SK-N-SH treated with all-trans-retinoic acid at 6 μM for 48 hours (cell line): ENCODE measurements around the gene HS3ST2.

Experiments used
- ATAC-seq: fragments of 200-7000 bp; cut with Tn5 transposase; 3 replicates; pipeline ENCODE4 v1.9.1; 2020; ENCODE audit warnings: mild to moderate bottlenecking, moderate library complexity
- ARNTL ChIP-seq: fragments of 450-650 bp; formaldehyde crosslinking; IDR thresholded peaks from 2 replicates; pipeline ENCODE4 v1.5.0; 2020; ENCODE audit warnings: low read depth, mild to moderate bottlenecking, moderate library complexity, borderline replicate concordance
- BACH2 ChIP-seq: fragments of 250-450 bp; sonication (Bioruptor Pico); IDR thresholded peaks from 2 replicates; pipeline ENCODE4 v1.9.0; 2021; ENCODE audit warnings: mild to moderate bottlenecking, borderline replicate concordance
- CSDC2 ChIP-seq: fragments of 250-450 bp; sonication (Bioruptor Pico); IDR thresholded peaks from 2 replicates; pipeline ENCODE4 v1.5.0; 2020; ENCODE audit warnings: mild to moderate bottlenecking, moderate library complexity
- ESRRG ChIP-seq: fragments of 250-450 bp; sonication (Bioruptor Pico); IDR thresholded peaks from 2 replicates; pipeline ENCODE4 v1.6.1; 2021; ENCODE audit warnings: mild to moderate bottlenecking
- GLIS3 ChIP-seq: fragments of 250-450 bp; sonication (Bioruptor Pico); IDR thresholded peaks from 2 replicates; pipeline ENCODE4 v1.5.0; 2020; ENCODE audit warnings: mild to moderate bottlenecking, moderate library complexity
- ISL1 ChIP-seq: fragments of 250-450 bp; sonication (Bioruptor Pico); IDR thresholded peaks from 2 replicates; pipeline ENCODE4 v2.1.2; 2022; ENCODE audit warnings: mild to moderate bottlenecking, moderate library complexity
- OSR1 ChIP-seq: fragments of 250-450 bp; sonication (Bioruptor Pico); IDR thresholded peaks from 2 replicates; pipeline ENCODE4 v1.8.0; 2022; ENCODE audit warnings: moderate library complexity, mild to moderate bottlenecking, inconsistent platforms
- PPARA ChIP-seq: fragments of 250-450 bp; sonication (Bioruptor Pico); IDR thresholded peaks from 2 replicates; pipeline ENCODE4 v1.5.0; 2020; ENCODE audit warnings: mild to moderate bottlenecking, borderline replicate concordance
- RARB ChIP-seq: fragments of 250-450 bp; sonication (Bioruptor Pico); IDR thresholded peaks from 2 replicates; pipeline ENCODE4 v1.8.0; 2021; ENCODE audit warnings: mild to moderate bottlenecking, moderate library complexity
- SNAI2 ChIP-seq: fragments of 250-450 bp; sonication (Bioruptor Pico); IDR thresholded peaks from 2 replicates; pipeline ENCODE4 v1.5.0; 2020; ENCODE audit warnings: mild to moderate bottlenecking, moderate library complexity
- TCF4 ChIP-seq: fragments of 250-450 bp; sonication (Bioruptor Pico); IDR thresholded peaks from 2 replicates; pipeline ENCODE4 v1.8.0; 2021; ENCODE audit warnings: mild to moderate bottlenecking, moderate library complexity, borderline replicate concordance
- TOX ChIP-seq: fragments of 250-450 bp; sonication (Bioruptor Pico); IDR thresholded peaks from 2 replicates; pipeline ENCODE4 v1.8.0; 2021; ENCODE audit warnings: mild to moderate bottlenecking, moderate library complexity, borderline replicate concordance
- ZC3H10 ChIP-seq: fragments of 250-450 bp; sonication (Bioruptor Pico); IDR thresholded peaks from 2 replicates; pipeline ENCODE4 v1.5.1; 2021; ENCODE audit warnings: mild to moderate bottlenecking, moderate library complexity
- ZFP3 ChIP-seq: fragments of 250-450 bp; sonication (Bioruptor Pico); IDR thresholded peaks from 2 replicates; pipeline ENCODE4 v1.5.0; 2020; ENCODE audit warnings: mild to moderate bottlenecking, moderate library complexity
- ZFP30 ChIP-seq: fragments of 450-650 bp; formaldehyde crosslinking; IDR thresholded peaks from 2 replicates; pipeline ENCODE4 v1.5.0; 2022; ENCODE audit warnings: mild to moderate bottlenecking, moderate library complexity
- ZNF565 ChIP-seq: fragments of 450-650 bp; formaldehyde crosslinking; conservative IDR thresholded peaks from 2 replicates; pipeline ENCODE4 v1.5.0; 2020; ENCODE audit warnings: low read depth, mild to moderate bottlenecking, moderate library complexity
- ZNF70 ChIP-seq: fragments of 450-650 bp; formaldehyde crosslinking; IDR thresholded peaks from 2 replicates; pipeline ENCODE4 v1.5.0; 2020; ENCODE audit warnings: mild to moderate bottlenecking, moderate library complexity
- ZNF8 ChIP-seq: fragments of 450-650 bp; formaldehyde crosslinking; IDR thresholded peaks from 2 replicates; pipeline ENCODE4 v1.5.0; 2020; ENCODE audit warnings: mild to moderate bottlenecking, moderate library complexity
- TF ChIP-seq, protein P1 (sequence below): fragments of 250-450 bp; sonication (Bioruptor Pico); IDR thresholded peaks from 2 replicates; pipeline ENCODE4 v1.5.0; 2020; ENCODE audit warnings: mild to moderate bottlenecking, moderate library complexity
- TF ChIP-seq, protein P2 (sequence below): fragments of 250-450 bp; sonication (Bioruptor Pico); IDR thresholded peaks from 2 replicates; pipeline ENCODE4 v1.8.0; 2021; ENCODE audit warnings: low read depth, mild to moderate bottlenecking, moderate library complexity, borderline replicate concordance
- TF ChIP-seq, protein P3 (sequence below): fragments of 250-450 bp; sonication (Bioruptor Pico); IDR thresholded peaks from 2 replicates; pipeline ENCODE4 v1.5.1; 2020; ENCODE audit warnings: low read depth, mild to moderate bottlenecking, moderate library complexity
- TF ChIP-seq, protein P4 (sequence below): fragments of 250-450 bp; sonication (Bioruptor Pico); IDR thresholded peaks from 2 replicates; pipeline ENCODE4 v1.5.1; 2021; ENCODE audit warnings: mild to moderate bottlenecking, moderate library complexity

HS3ST2 gene

DNA sequence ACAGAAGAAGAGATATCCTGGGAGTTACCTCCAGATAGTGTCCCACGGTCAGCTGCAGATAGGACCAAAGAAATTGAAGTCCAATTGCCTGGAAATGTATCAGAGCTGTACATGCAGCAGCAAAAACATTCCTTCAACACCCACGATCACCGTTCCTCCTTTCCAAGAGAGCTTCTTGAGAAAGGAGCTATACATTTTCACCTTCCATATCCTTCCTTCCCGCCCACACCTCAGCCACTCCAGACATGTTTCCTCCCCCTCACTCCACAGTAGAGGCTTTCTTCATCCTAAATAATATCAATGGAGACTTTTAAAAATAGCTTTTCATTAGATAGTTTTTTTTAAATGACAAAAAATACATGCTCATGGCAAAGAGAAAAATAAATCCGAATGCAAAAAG lies 87.6 kb downstream of the HS3ST2 start:
- no peak for ATAC-seq
- no peak for TF ChIP-seq TOX (CRISPR knock-in tag)
- TF ChIP-seq PPARA (CRISPR knock-in tag) = no peak
- TF ChIP-seq OSR1 = no peak
- no peak for TF ChIP-seq BACH2
- TF ChIP-seq ZNF8 = no peak
- no peak for TF ChIP-seq CSDC2 (CRISPR knock-in tag)
- TF ChIP-seq, protein P1, sequence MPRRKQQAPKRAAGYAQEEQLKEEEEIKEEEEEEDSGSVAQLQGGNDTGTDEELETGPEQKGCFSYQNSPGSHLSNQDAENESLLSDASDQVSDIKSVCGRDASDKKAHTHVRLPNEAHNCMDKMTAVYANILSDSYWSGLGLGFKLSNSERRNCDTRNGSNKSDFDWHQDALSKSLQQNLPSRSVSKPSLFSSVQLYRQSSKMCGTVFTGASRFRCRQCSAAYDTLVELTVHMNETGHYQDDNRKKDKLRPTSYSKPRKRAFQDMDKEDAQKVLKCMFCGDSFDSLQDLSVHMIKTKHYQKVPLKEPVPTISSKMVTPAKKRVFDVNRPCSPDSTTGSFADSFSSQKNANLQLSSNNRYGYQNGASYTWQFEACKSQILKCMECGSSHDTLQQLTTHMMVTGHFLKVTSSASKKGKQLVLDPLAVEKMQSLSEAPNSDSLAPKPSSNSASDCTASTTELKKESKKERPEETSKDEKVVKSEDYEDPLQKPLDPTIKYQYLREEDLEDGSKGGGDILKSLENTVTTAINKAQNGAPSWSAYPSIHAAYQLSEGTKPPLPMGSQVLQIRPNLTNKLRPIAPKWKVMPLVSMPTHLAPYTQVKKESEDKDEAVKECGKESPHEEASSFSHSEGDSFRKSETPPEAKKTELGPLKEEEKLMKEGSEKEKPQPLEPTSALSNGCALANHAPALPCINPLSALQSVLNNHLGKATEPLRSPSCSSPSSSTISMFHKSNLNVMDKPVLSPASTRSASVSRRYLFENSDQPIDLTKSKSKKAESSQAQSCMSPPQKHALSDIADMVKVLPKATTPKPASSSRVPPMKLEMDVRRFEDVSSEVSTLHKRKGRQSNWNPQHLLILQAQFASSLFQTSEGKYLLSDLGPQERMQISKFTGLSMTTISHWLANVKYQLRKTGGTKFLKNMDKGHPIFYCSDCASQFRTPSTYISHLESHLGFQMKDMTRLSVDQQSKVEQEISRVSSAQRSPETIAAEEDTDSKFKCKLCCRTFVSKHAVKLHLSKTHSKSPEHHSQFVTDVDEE (CRISPR knock-in tag) = no peak
- TF ChIP-seq ARNTL (CRISPR knock-in tag) = no peak
- TF ChIP-seq, protein P2, sequence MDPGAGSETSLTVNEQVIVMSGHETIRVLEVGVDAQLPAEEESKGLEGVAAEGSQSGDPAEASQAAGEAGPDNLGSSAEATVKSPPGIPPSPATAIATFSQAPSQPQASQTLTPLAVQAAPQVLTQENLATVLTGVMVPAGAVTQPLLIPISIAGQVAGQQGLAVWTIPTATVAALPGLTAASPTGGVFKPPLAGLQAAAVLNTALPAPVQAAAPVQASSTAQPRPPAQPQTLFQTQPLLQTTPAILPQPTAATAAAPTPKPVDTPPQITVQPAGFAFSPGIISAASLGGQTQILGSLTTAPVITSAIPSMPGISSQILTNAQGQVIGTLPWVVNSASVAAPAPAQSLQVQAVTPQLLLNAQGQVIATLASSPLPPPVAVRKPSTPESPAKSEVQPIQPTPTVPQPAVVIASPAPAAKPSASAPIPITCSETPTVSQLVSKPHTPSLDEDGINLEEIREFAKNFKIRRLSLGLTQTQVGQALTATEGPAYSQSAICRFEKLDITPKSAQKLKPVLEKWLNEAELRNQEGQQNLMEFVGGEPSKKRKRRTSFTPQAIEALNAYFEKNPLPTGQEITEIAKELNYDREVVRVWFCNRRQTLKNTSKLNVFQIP (CRISPR knock-in tag) = no peak
- TF ChIP-seq ISL1 (CRISPR knock-in tag) = no peak
- TF ChIP-seq ZNF565 (CRISPR knock-in tag) = no peak
- TF ChIP-seq RARB (CRISPR knock-in tag) = no peak
- TF ChIP-seq, protein P3, sequence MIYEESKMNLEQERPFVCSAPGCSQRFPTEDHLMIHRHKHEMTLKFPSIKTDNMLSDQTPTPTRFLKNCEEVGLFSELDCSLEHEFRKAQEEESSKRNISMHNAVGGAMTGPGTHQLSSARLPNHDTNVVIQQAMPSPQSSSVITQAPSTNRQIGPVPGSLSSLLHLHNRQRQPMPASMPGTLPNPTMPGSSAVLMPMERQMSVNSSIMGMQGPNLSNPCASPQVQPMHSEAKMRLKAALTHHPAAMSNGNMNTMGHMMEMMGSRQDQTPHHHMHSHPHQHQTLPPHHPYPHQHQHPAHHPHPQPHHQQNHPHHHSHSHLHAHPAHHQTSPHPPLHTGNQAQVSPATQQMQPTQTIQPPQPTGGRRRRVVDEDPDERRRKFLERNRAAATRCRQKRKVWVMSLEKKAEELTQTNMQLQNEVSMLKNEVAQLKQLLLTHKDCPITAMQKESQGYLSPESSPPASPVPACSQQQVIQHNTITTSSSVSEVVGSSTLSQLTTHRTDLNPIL (CRISPR knock-in tag) = no peak
- TF ChIP-seq ESRRG (CRISPR knock-in tag) = no peak
- TF ChIP-seq, protein P4, sequence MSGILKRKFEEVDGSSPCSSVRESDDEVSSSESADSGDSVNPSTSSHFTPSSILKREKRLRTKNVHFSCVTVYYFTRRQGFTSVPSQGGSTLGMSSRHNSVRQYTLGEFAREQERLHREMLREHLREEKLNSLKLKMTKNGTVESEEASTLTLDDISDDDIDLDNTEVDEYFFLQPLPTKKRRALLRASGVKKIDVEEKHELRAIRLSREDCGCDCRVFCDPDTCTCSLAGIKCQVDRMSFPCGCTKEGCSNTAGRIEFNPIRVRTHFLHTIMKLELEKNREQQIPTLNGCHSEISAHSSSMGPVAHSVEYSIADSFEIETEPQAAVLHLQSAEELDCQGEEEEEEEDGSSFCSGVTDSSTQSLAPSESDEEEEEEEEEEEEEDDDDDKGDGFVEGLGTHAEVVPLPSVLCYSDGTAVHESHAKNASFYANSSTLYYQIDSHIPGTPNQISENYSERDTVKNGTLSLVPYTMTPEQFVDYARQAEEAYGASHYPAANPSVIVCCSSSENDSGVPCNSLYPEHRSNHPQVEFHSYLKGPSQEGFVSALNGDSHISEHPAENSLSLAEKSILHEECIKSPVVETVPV = no peak
- TF ChIP-seq GLIS3 (CRISPR knock-in tag) = no peak
- no peak for TF ChIP-seq ZFP30 (CRISPR knock-in tag)
- no peak for TF ChIP-seq ZC3H10 (CRISPR knock-in tag)
- TF ChIP-seq, all 23 proteins: peak for 0

DNA sequence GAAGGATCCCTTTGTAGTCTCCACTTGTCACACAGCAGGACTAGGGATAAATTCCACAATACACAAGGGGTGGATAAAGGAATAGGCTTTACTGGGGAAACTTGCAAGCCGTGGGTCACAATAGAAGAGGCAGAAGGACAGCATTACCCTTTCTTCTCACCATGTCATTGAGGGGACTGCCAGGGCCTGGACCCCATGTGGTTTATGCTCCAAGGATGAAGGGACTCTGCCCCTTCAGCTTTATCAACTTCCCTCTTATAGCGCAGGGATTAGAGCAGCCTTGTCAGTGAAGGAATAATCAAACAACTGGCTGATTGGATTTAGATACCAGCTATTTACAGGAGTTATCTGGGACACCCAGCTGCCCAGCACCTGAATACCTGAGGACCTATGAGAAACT lies 89.8 kb downstream of the HS3ST2 start:
- TF ChIP-seq PPARA (CRISPR knock-in tag) (no peak), RARB (CRISPR knock-in tag) (no peak), TCF4 (CRISPR knock-in tag) (no peak), ARNTL (CRISPR knock-in tag) (no peak), ISL1 (CRISPR knock-in tag) (no peak), ZNF70 (CRISPR knock-in tag) (no peak), ZC3H10 (CRISPR knock-in tag) (no peak), ZFP3 (CRISPR knock-in tag) (no peak)
- TF ChIP-seq, protein P3 (CRISPR knock-in tag) = no peak
- TF ChIP-seq, protein P4 = no peak
- ATAC-seq = no peak

DNA sequence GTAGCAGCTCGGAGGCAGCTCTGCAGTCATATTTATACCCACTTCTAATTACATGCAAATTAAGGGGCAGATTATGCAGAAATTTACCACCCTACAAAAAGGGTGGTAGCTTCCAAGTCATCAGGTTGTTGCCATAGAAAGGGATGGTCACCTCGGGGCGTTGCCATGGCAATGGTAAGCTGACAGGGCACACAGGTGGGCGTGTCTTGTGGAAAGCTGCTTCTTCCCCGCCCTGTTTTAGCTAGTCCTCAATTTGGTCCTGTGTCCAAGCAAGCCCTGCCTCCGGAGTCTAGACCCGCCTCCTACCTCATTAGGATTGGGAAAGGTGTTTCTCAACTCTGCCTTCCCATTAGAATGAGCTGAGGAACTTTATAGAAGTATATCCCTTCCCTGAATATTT lies 98.7 kb downstream of the HS3ST2 start:
- ATAC-seq = no peak

More for the DNA sequence above, 98.7 kb downstream of the HS3ST2 start:
- no peak for TF ChIP-seq PPARA (CRISPR knock-in tag)
- TF ChIP-seq ZNF565 (CRISPR knock-in tag) = no peak
- TF ChIP-seq BACH2 = no peak
- no peak for TF ChIP-seq ZNF70 (CRISPR knock-in tag)
- TF ChIP-seq CSDC2 (CRISPR knock-in tag) = no peak
- no peak for TF ChIP-seq SNAI2 (CRISPR knock-in tag)
- no peak for TF ChIP-seq ARNTL (CRISPR knock-in tag)
- no peak for TF ChIP-seq ESRRG (CRISPR knock-in tag)
- TF ChIP-seq ZNF8 = no peak
- no peak for TF ChIP-seq OSR1
- no peak for TF ChIP-seq ISL1 (CRISPR knock-in tag)
- TF ChIP-seq ZC3H10 (CRISPR knock-in tag) = no peak
- TF ChIP-seq, protein P3 (CRISPR knock-in tag) = no peak
- TF ChIP-seq RARB (CRISPR knock-in tag) = no peak
- TF ChIP-seq, all 23 proteins: peak for 0
